ENCODE results near the gene COG2.
"Not testable (repeated sequence)": the region's sequence is repeated elsewhere in the genome, so short reads cannot be mapped to it uniquely, and the experiment has no call there.

COG2 gene

GRCh38 chr1:230641900-230642262 is 400 bp upstream of the COG2 start:
- peaks cover 63% of the 10 kb centered on the region for H3K4me1 Mint-ChIP-seq (ENCODE audit: low read depth)
- peaks cover 23% of the 10 kb centered on the region for H3K27me3 Mint-ChIP-seq
- peak overlapping the region; percentile 16 for H3K27ac Mint-ChIP-seq
- H3K9me3 Mint-ChIP-seq, result no peaks in the 10 kb centered on the region
- peak overlapping the region; percentile 69 for H3K4me3 Mint-ChIP-seq
- peaks cover 17% of the 10 kb centered on the region for H3K36me3 Mint-ChIP-seq (ENCODE audit: low read depth)

GRCh38 chr1:230643908-230644307 is 1.6 kb downstream of the COG2 start:
- H3K4me1 Mint-ChIP-seq (ENCODE audit: low read depth), result peaks cover 70% of the 10 kb centered on the region
- H3K4me3 Mint-ChIP-seq, result peak overlapping the region; percentile 100
- peaks cover 12% of the 10 kb centered on the region for H3K27me3 Mint-ChIP-seq
- H3K27ac Mint-ChIP-seq, result no peak overlapping the region
- no peaks in the 10 kb centered on the region for H3K9me3 Mint-ChIP-seq
- peaks cover 19% of the 10 kb centered on the region for H3K36me3 Mint-ChIP-seq (ENCODE audit: low read depth)

- H3K9me3 Mint-ChIP-seq, result no peaks in the 10 kb centered on the region
- H3K27ac Mint-ChIP-seq, result no peak overlapping the region
- H3K27me3 Mint-ChIP-seq, result no peaks in the 10 kb centered on the region
- no peak overlapping the region for H3K4me3 Mint-ChIP-seq
- peaks cover 34% of the 10 kb centered on the region for H3K36me3 Mint-ChIP-seq (ENCODE audit: low read depth)
- H3K4me1 Mint-ChIP-seq (ENCODE audit: low read depth), result peaks cover 80% of the 10 kb centered on the region
Measured at GRCh38 chr1:230646710-230647302, 4.5 kb downstream of the COG2 start.

GRCh38 chr1:230647321-230647720 is 5.0 kb downstream of the COG2 start:
- H3K27ac Mint-ChIP-seq, result no peak overlapping the region
- peaks cover 39% of the 10 kb centered on the region for H3K36me3 Mint-ChIP-seq (ENCODE audit: low read depth)
- H3K9me3 Mint-ChIP-seq, result no peaks in the 10 kb centered on the region
- no peaks in the 10 kb centered on the region for H3K27me3 Mint-ChIP-seq
- peaks cover 76% of the 10 kb centered on the region for H3K4me1 Mint-ChIP-seq (ENCODE audit: low read depth)
- no peak overlapping the region for H3K4me3 Mint-ChIP-seq

- Mint-ChIP-seq H3K4me3 (no peak overlapping the region), H3K27ac (no peak overlapping the region), H3K9me3 (no peaks in the 10 kb centered on the region), H3K36me3 (ENCODE audit: low read depth) (peaks cover 39% of the 10 kb centered on the region), H3K4me1 (ENCODE audit: low read depth) (peaks cover 71% of the 10 kb centered on the region), H3K27me3 (no peaks in the 10 kb centered on the region)
Measured at GRCh38 chr1:230648114-230648513, 5.8 kb downstream of the COG2 start.

GRCh38 chr1:230650300-230650699 is 8.0 kb downstream of the COG2 start:
- Mint-ChIP-seq H3K27me3 (no peaks in the 10 kb centered on the region), H3K9me3 (no peaks in the 10 kb centered on the region), H3K36me3 (ENCODE audit: low read depth) (peaks cover 47% of the 10 kb centered on the region), H3K4me1 (ENCODE audit: low read depth) (peaks cover 68% of the 10 kb centered on the region), H3K4me3 (no peak overlapping the region), H3K27ac (no peak overlapping the region)

GRCh38 chr1:230651235-230651634 is 9.0 kb downstream of the COG2 start:
- peaks cover 68% of the 10 kb centered on the region for H3K4me1 Mint-ChIP-seq (ENCODE audit: low read depth)
- H3K9me3 Mint-ChIP-seq, result no peaks in the 10 kb centered on the region
- H3K27me3 Mint-ChIP-seq, result no peaks in the 10 kb centered on the region
- H3K27ac Mint-ChIP-seq, result no peak overlapping the region
- H3K36me3 Mint-ChIP-seq (ENCODE audit: low read depth), result peaks cover 44% of the 10 kb centered on the region
- H3K4me3 Mint-ChIP-seq, result no peak overlapping the region

GRCh38 chr1:230656719-230657118 is 14.4 kb downstream of the COG2 start:
- Mint-ChIP-seq H3K36me3 (ENCODE audit: low read depth) (peaks cover 45% of the 10 kb centered on the region), H3K4me1 (ENCODE audit: low read depth) (peaks cover 39% of the 10 kb centered on the region)
- H3K4me3 Mint-ChIP-seq, H3K9me3 Mint-ChIP-seq, H3K27ac Mint-ChIP-seq, H3K27me3 Mint-ChIP-seq: not testable (repeated sequence)

- not testable (repeated sequence) for H3K4me3 Mint-ChIP-seq, H3K27ac Mint-ChIP-seq, H3K27me3 Mint-ChIP-seq, H3K9me3 Mint-ChIP-seq
- peaks cover 39% of the 10 kb centered on the region for H3K4me1 Mint-ChIP-seq (ENCODE audit: low read depth)
- peaks cover 53% of the 10 kb centered on the region for H3K36me3 Mint-ChIP-seq (ENCODE audit: low read depth)
Measured at GRCh38 chr1:230658103-230658502, 15.8 kb downstream of the COG2 start.

GRCh38 chr1:230658691-230659090 is 16.4 kb downstream of the COG2 start:
- Mint-ChIP-seq H3K9me3 (no peaks in the 10 kb centered on the region), H3K4me1 (ENCODE audit: low read depth) (peaks cover 36% of the 10 kb centered on the region), H3K27me3 (no peaks in the 10 kb centered on the region), H3K27ac (no peak overlapping the region), H3K4me3 (no peak overlapping the region), H3K36me3 (ENCODE audit: low read depth) (peaks cover 56% of the 10 kb centered on the region)

- Mint-ChIP-seq H3K4me1 (ENCODE audit: low read depth) (peaks cover 6% of the 10 kb centered on the region), H3K27ac (no peak overlapping the region), H3K4me3 (no peak overlapping the region), H3K9me3 (no peaks in the 10 kb centered on the region), H3K27me3 (no peaks in the 10 kb centered on the region), H3K36me3 (ENCODE audit: low read depth) (peaks cover 67% of the 10 kb centered on the region)
Measured at GRCh38 chr1:230661976-230662375, 19.7 kb downstream of the COG2 start.

GRCh38 chr1:230668227-230668626 is 25.9 kb downstream of the COG2 start:
- no peaks in the 10 kb centered on the region for H3K9me3 Mint-ChIP-seq
- no peaks in the 10 kb centered on the region for H3K4me1 Mint-ChIP-seq (ENCODE audit: low read depth)
- no peak overlapping the region for H3K27ac Mint-ChIP-seq
- H3K36me3 Mint-ChIP-seq (ENCODE audit: low read depth), result peaks cover 78% of the 10 kb centered on the region
- H3K4me3 Mint-ChIP-seq, result no peak overlapping the region
- H3K27me3 Mint-ChIP-seq, result no peaks in the 10 kb centered on the region

GRCh38 chr1:230669543-230669942 is 27.3 kb downstream of the COG2 start:
- Mint-ChIP-seq H3K27ac (no peak overlapping the region), H3K4me3 (no peak overlapping the region), H3K4me1 (ENCODE audit: low read depth) (no peaks in the 10 kb centered on the region), H3K36me3 (ENCODE audit: low read depth) (peaks cover 76% of the 10 kb centered on the region), H3K27me3 (no peaks in the 10 kb centered on the region), H3K9me3 (no peaks in the 10 kb centered on the region)

- Mint-ChIP-seq H3K4me1 (ENCODE audit: low read depth) (peaks cover 4% of the 10 kb centered on the region), H3K27ac (no peak overlapping the region), H3K36me3 (ENCODE audit: low read depth) (peaks cover 70% of the 10 kb centered on the region), H3K27me3 (no peaks in the 10 kb centered on the region), H3K4me3 (no peak overlapping the region), H3K9me3 (no peaks in the 10 kb centered on the region)
Measured at GRCh38 chr1:230674581-230674980, 32.3 kb downstream of the COG2 start.

- H3K27me3 Mint-ChIP-seq, result no peaks in the 10 kb centered on the region
- no peak overlapping the region for H3K27ac Mint-ChIP-seq
- no peaks in the 10 kb centered on the region for H3K9me3 Mint-ChIP-seq
- peaks cover 4% of the 10 kb centered on the region for H3K4me1 Mint-ChIP-seq (ENCODE audit: low read depth)
- no peak overlapping the region for H3K4me3 Mint-ChIP-seq
- peaks cover 64% of the 10 kb centered on the region for H3K36me3 Mint-ChIP-seq (ENCODE audit: low read depth)
Measured at GRCh38 chr1:230677200-230677599, 34.9 kb downstream of the COG2 start.

GRCh38 chr1:230679192-230679591 is 36.9 kb downstream of the COG2 start:
- Mint-ChIP-seq H3K36me3 (ENCODE audit: low read depth) (peaks cover 69% of the 10 kb centered on the region), H3K27ac (peak overlapping the region; percentile 53), H3K27me3 (no peaks in the 10 kb centered on the region), H3K4me3 (no peak overlapping the region), H3K4me1 (ENCODE audit: low read depth) (peaks cover 4% of the 10 kb centered on the region), H3K9me3 (no peaks in the 10 kb centered on the region)
